ENCODE data around the gene PSAP. TPM values are rescaled to one million over a fixed set of nuclear protein-coding genes. Genes with fewer than 3 reads are reported as not detected.

The PSAP gene
- total and polyA plus RNA-seq, 4 donors, result 496 to 1,828 (median 1,097) TPM

DNA sequence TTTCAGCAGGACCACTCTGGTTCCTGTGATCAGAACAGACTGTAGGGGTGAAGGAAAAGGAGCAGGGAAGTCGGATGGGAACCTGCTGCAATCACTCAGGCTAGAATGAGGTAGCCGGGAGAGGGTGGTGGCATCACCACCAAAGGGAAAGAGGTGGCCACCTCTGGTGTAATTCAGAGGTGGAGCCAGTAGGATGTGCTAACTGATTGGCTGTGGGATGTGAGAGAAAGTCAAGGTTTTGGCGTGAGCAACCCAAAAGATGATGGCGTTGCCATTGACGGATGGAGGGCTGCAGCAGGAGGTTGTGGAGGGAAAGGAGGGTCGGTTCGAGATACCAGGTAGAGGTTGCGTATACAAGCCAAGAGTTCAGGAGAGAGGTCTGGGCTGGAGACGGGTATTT is 70.3 kb downstream of the PSAP start:
- Histone ChIP-seq H3K9ac (ENCODE audit: insufficient read depth in 1 of 2, low read length in 2 of 2) (no peak overlapping the region), H3K27ac (ENCODE audit: low read depth in 1 of 2, low read length in 1 of 2) (no peak overlapping the region), H3K27me3 (ENCODE audit: control insufficient read depth in 3 of 3, insufficient read depth in 3 of 3, low read length in 2 of 3) (no peaks in the 10 kb centered on the region), H3K4me1 (ENCODE audit: control insufficient read depth in 5 of 5, insufficient read depth in 5 of 5, low read length in 5 of 5) (peaks cover 0 to 10% (median 0%) of the 10 kb centered on the region in 5 donors), H3K36me3 (ENCODE audit: control insufficient read depth in 4 of 4, insufficient read depth in 4 of 4, low read length in 4 of 4) (no peaks in the 10 kb centered on the region), H3K9me3 (ENCODE audit: control insufficient read depth in 4 of 4, insufficient read depth in 3 of 4, low read length in 3 of 4) (no peaks in the 10 kb centered on the region), H3K4me3 (no peak overlapping the region)
- TF ChIP-seq, protein P1, sequence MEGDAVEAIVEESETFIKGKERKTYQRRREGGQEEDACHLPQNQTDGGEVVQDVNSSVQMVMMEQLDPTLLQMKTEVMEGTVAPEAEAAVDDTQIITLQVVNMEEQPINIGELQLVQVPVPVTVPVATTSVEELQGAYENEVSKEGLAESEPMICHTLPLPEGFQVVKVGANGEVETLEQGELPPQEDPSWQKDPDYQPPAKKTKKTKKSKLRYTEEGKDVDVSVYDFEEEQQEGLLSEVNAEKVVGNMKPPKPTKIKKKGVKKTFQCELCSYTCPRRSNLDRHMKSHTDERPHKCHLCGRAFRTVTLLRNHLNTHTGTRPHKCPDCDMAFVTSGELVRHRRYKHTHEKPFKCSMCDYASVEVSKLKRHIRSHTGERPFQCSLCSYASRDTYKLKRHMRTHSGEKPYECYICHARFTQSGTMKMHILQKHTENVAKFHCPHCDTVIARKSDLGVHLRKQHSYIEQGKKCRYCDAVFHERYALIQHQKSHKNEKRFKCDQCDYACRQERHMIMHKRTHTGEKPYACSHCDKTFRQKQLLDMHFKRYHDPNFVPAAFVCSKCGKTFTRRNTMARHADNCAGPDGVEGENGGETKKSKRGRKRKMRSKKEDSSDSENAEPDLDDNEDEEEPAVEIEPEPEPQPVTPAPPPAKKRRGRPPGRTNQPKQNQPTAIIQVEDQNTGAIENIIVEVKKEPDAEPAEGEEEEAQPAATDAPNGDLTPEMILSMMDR (IDR thresholded peaks at IDR 0.05; ENCODE audit: control extremely low read depth, extremely low read depth), result no peak
- WGBS, 2 donors, result 80 to 87% methylated on average over 9 of the region's 9 CpGs
- no peak for DNase-seq
- ATAC-seq (ENCODE audit: insufficient read depth, low FRiP score), result no peak

DNA sequence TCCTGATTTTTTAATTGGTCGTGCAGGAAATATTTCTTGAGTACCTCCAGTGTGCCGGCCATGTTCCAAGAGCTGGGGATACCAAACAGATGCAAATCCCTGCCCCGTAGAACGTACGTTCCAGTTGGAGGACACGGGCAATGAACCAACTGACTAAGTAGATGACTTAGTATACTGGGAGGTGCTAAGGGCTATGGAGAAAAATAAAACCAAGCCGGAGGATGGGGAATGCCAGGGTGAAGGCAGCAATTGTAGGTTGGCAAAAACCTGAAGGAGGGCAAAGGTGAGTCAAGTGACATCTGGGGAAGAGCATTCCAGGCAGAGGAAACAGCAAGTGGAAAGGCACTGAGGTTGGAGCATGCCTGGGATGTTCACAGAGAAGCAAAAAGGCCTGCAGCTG is 70.9 kb downstream of the PSAP start:
- no peak for ATAC-seq (ENCODE audit: insufficient read depth, low FRiP score)
- WGBS, 2 donors, result 92 to 94% methylated on average over 7 of the region's 7 CpGs

DNA sequence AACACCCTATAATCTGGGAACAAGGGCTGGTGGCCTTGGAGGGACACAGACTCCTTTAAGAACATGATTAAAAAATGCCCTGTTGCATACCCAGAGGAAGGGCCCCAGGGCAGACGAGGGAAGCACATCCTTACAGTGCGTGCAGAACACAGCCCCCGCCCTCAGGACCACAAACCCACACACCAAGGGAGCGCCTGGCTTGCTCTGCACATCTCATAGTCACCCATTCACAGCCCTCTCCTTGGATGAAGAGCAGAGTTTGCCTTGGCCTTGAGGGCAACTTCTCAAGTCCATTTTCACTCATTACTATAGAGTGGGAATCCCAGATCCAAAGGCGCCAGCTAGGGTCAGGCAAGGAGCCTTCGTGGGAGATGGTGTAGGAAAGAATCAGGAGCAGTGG is 71.4 kb downstream of the PSAP start:
- no peak for ATAC-seq (ENCODE audit: insufficient read depth, low FRiP score)
- H3K4me1 ChIP-seq (ENCODE audit: control insufficient read depth in 5 of 5, insufficient read depth in 5 of 5, low read length in 5 of 5), result peaks cover 0 to 10% (median 0%) of the 10 kb centered on the region in 5 donors
- TF ChIP-seq, protein P1 (IDR thresholded peaks at IDR 0.05; ENCODE audit: control extremely low read depth, extremely low read depth), result no peak
- no peak overlapping the region for H3K9ac ChIP-seq (ENCODE audit: insufficient read depth in 1 of 2, low read length in 2 of 2)
- no peak overlapping the region for H3K4me3 ChIP-seq
- H3K36me3 ChIP-seq (ENCODE audit: control insufficient read depth in 4 of 4, insufficient read depth in 4 of 4, low read length in 4 of 4), result no peaks in the 10 kb centered on the region
- H3K27ac ChIP-seq (ENCODE audit: low read depth in 1 of 2, low read length in 1 of 2), result no peak overlapping the region
- no peak for DNase-seq
- peaks cover 0 to 2% (median 0%) of the 10 kb centered on the region in 3 donors for H3K27me3 ChIP-seq (ENCODE audit: control insufficient read depth in 3 of 3, insufficient read depth in 3 of 3, low read length in 2 of 3)
- WGBS, 2 donors, result 73 to 85% methylated on average over 6 of the region's 6 CpGs
- no peaks in the 10 kb centered on the region for H3K9me3 ChIP-seq (ENCODE audit: control insufficient read depth in 4 of 4, insufficient read depth in 3 of 4, low read length in 3 of 4)

More for the DNA sequence above, 70.9 kb downstream of the PSAP start:
- no peak overlapping the region for H3K4me3 ChIP-seq
- H3K4me1 ChIP-seq (ENCODE audit: control insufficient read depth in 5 of 5, insufficient read depth in 5 of 5, low read length in 5 of 5), result peaks cover 0 to 10% (median 0%) of the 10 kb centered on the region in 5 donors
- no peaks in the 10 kb centered on the region for H3K36me3 ChIP-seq (ENCODE audit: control insufficient read depth in 4 of 4, insufficient read depth in 4 of 4, low read length in 4 of 4)
- TF ChIP-seq, protein P1 (IDR thresholded peaks at IDR 0.05; ENCODE audit: control extremely low read depth, extremely low read depth), result no peak
- peaks cover 0 to 2% (median 0%) of the 10 kb centered on the region in 3 donors for H3K27me3 ChIP-seq (ENCODE audit: control insufficient read depth in 3 of 3, insufficient read depth in 3 of 3, low read length in 2 of 3)
- H3K9me3 ChIP-seq (ENCODE audit: control insufficient read depth in 4 of 4, insufficient read depth in 3 of 4, low read length in 3 of 4), result no peaks in the 10 kb centered on the region
- H3K27ac ChIP-seq (ENCODE audit: low read depth in 1 of 2, low read length in 1 of 2), result no peak overlapping the region
- H3K9ac ChIP-seq (ENCODE audit: insufficient read depth in 1 of 2, low read length in 2 of 2), result no peak overlapping the region
- DNase-seq, result no peak
